Stimulated activated naive CD4-positive, alpha-beta T cell treated with Interleukin-2 at 50 U/mL for 16 hours (primary cell): ENCODE data around the gene RPL31.

Experiments
- DNase-seq: peaks from one replicate; lab custom pipeline; 2025; lab: John Stamatoyannopoulos, UW

Gene RPL31

GRCh38 chr2:101001691-101002561 is at the start of gene RPL31:
RPL31 (plus strand) TSS chr2:101002289; CDS start chr2:101002702, 413 bp downstream.
- DNase-seq, result peak; percentile 96

GRCh38 chr2:100952512-100952911 is 49.6 kb upstream of the RPL31 start:
- no peak for DNase-seq

- DNase-seq, result no peak
These were observed 48.6 kb upstream of the RPL31 start for GRCh38 chr2:100953406-100954043.

GRCh38 chr2:100954044-100954420 is 48.1 kb upstream of the RPL31 start:
- no peak for DNase-seq

GRCh38 chr2:100955226-100955625 is 46.9 kb upstream of the RPL31 start:
- no peak for DNase-seq

GRCh38 chr2:100956081-100956480 is 46.0 kb upstream of the RPL31 start:
- DNase-seq, result no peak

- no peak for DNase-seq
These were observed 44.0 kb upstream of the RPL31 start for GRCh38 chr2:100957996-100958653.

- no peak for DNase-seq
These were observed 42.7 kb upstream of the RPL31 start for GRCh38 chr2:100959225-100959880.

- DNase-seq, result no peak
These were observed 41.4 kb upstream of the RPL31 start for GRCh38 chr2:100960688-100961087.

- DNase-seq, result no peak
These were observed 39.6 kb upstream of the RPL31 start for GRCh38 chr2:100962366-100963025.

- DNase-seq, result no peak
These were observed 39.1 kb upstream of the RPL31 start for GRCh38 chr2:100963026-100963375.

GRCh38 chr2:100964222-100964621 is 37.9 kb upstream of the RPL31 start:
- DNase-seq, result no peak

GRCh38 chr2:100964681-100965169 is 37.4 kb upstream of the RPL31 start:
- no peak for DNase-seq

- no peak for DNase-seq
These were observed 36.5 kb upstream of the RPL31 start for GRCh38 chr2:100965596-100965995.

GRCh38 chr2:100967716-100968115 is 34.4 kb upstream of the RPL31 start:
- no peak for DNase-seq

- no peak for DNase-seq
These were observed 33.6 kb upstream of the RPL31 start for GRCh38 chr2:100968146-100969145.

GRCh38 chr2:100969998-100970397 is 32.1 kb upstream of the RPL31 start:
- no peak for DNase-seq

- DNase-seq, result no peak
These were observed 30.9 kb upstream of the RPL31 start for GRCh38 chr2:100971221-100971620.

- DNase-seq, result no peak
These were observed 29.6 kb upstream of the RPL31 start for GRCh38 chr2:100972452-100972851.

GRCh38 chr2:100974712-100975520 is 27.2 kb upstream of the RPL31 start:
- no peak for DNase-seq
